ENCODE measurements around the gene COL5A1. TPM values are rescaled to one million over a fixed set of nuclear protein-coding genes. Genes with fewer than 3 reads are reported as not detected.

Gene COL5A1
- polyA plus RNA-seq, 1 donor (not counting 4 experiments of a cell fraction or from before 2014, with no cell fraction given), result 3.1 TPM

GRCh38 chr9:134872482-134873231, 231.1 kb downstream of the COL5A1 start:
- Histone ChIP-seq H4K20me1 (ENCODE audit: control insufficient read depth, extremely low read depth, insufficient read depth, low read length) (no peaks in the 10 kb centered on the region), H3K4me2 (ENCODE audit: control insufficient read depth, extremely low read depth, insufficient read depth, low read depth, low read length) (no peak overlapping the region), H3K27me3 (ENCODE audit: control insufficient read depth, extremely low read depth, insufficient read depth, low read length) (no peaks in the 10 kb centered on the region), H2AFZ (ENCODE audit: control insufficient read depth, low read length) (no peak overlapping the region), H3K36me3 (ENCODE audit: control insufficient read depth in 2 of 2, extremely low read depth in 1 of 2, insufficient read depth in 2 of 2, low read length in 2 of 2) (no peaks in the 10 kb centered on the region), H3K9me1 (ENCODE audit: control insufficient read depth, extremely low read depth, insufficient read depth, low read length) (no peaks in the 10 kb centered on the region), H3K79me2 (ENCODE audit: control insufficient read depth, insufficient read depth, low read length) (no peaks in the 10 kb centered on the region), H3K9me3 (ENCODE audit: control insufficient read depth, low read depth, low read length) (no peaks in the 10 kb centered on the region), H3K9ac (ENCODE audit: control insufficient read depth, extremely low read depth, insufficient read depth, low read length) (no peak overlapping the region), H3K27ac (ENCODE audit: control insufficient read depth, insufficient read depth, low read length) (no peak overlapping the region), H3K4me3 (ENCODE audit: control insufficient read depth in 2 of 3, extremely low read depth in 1 of 3, insufficient read depth in 2 of 3, low read depth in 1 of 3, low read length in 3 of 3) (no peak overlapping the region), H3K4me1 (ENCODE audit: control insufficient read depth, extremely low read depth, insufficient read depth, low read length) (no peaks in the 10 kb centered on the region)
- FAIRE-seq (no peak), DNase-seq (ENCODE audit: low read depth, low spot score) (no peak)
- dilution Hi-C loops (cut with MboI; ENCODE audit: extremely low pct_ligation_motif_present, low sequenced_read_pairs), result no loop called here
- TF ChIP-seq CTCF (optimal IDR thresholded peaks at IDR 0.05 in 1 of 3, IDR thresholded peaks at IDR 0.05 in 1 of 3, conservative IDR thresholded peaks at IDR 0.05 in 1 of 3; ENCODE audit: extremely low read depth in 1 of 3, insufficient read depth in 2 of 3, low read length in 3 of 3) (no peak), EZH2 (IDR thresholded peaks at IDR 0.05; ENCODE audit: low read length) (no peak)

DNA sequence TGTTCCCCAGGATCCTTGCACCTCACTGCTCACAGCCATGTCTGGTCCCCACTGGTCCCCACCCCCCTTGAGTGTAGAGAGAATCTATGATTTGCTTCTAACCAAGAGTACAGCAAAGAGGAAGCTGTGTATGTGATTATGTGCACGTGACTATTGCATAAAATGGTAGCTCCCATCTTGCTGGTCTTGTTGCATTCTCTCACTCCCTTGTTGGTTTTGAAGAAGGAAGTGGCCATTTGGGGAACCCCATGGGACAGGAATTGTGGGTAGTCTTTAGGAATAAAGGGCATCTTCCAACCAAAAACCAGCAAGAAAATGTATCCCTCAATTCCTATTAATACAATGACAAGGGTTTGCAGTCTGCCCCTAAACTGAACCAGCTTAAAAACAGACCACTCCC, 233.8 kb downstream of the COL5A1 start:
- no peak overlapping the region for H3K4me3 ChIP-seq (ENCODE audit: control insufficient read depth in 2 of 3, extremely low read depth in 1 of 3, insufficient read depth in 2 of 3, low read depth in 1 of 3, low read length in 3 of 3)
- no peaks in the 10 kb centered on the region for H4K20me1 ChIP-seq (ENCODE audit: control insufficient read depth, extremely low read depth, insufficient read depth, low read length)
- dilution Hi-C loops (cut with MboI; ENCODE audit: extremely low pct_ligation_motif_present, low sequenced_read_pairs), result no loop called here
- DNase-seq (ENCODE audit: low read depth, low spot score) (no peak), FAIRE-seq (no peak)
- no peak overlapping the region for H3K9ac ChIP-seq (ENCODE audit: control insufficient read depth, extremely low read depth, insufficient read depth, low read length)
- H3K9me3 ChIP-seq (ENCODE audit: control insufficient read depth, low read depth, low read length), result no peaks in the 10 kb centered on the region
- H3K36me3 ChIP-seq (ENCODE audit: control insufficient read depth in 2 of 2, extremely low read depth in 1 of 2, insufficient read depth in 2 of 2, low read length in 2 of 2), result no peaks in the 10 kb centered on the region
- H3K79me2 ChIP-seq (ENCODE audit: control insufficient read depth, insufficient read depth, low read length), result no peaks in the 10 kb centered on the region
- H3K27me3 ChIP-seq (ENCODE audit: control insufficient read depth, extremely low read depth, insufficient read depth, low read length), result peaks cover 9% of the 10 kb centered on the region
- no peak overlapping the region for H2AFZ ChIP-seq (ENCODE audit: control insufficient read depth, low read length)
- TF ChIP-seq CTCF (optimal IDR thresholded peaks at IDR 0.05 in 1 of 3, IDR thresholded peaks at IDR 0.05 in 1 of 3, conservative IDR thresholded peaks at IDR 0.05 in 1 of 3; ENCODE audit: extremely low read depth in 1 of 3, insufficient read depth in 2 of 3, low read length in 3 of 3), result no peak
- no peak for TF ChIP-seq EZH2 (IDR thresholded peaks at IDR 0.05; ENCODE audit: low read length)
- H3K4me2 ChIP-seq (ENCODE audit: control insufficient read depth, extremely low read depth, insufficient read depth, low read depth, low read length), result no peak overlapping the region
- H3K27ac ChIP-seq (ENCODE audit: control insufficient read depth, insufficient read depth, low read length), result no peak overlapping the region
- H3K4me1 ChIP-seq (ENCODE audit: control insufficient read depth, extremely low read depth, insufficient read depth, low read length), result no peaks in the 10 kb centered on the region
- no peaks in the 10 kb centered on the region for H3K9me1 ChIP-seq (ENCODE audit: control insufficient read depth, extremely low read depth, insufficient read depth, low read length)
